ENCODE measurements around the gene CPN2. TPM values are rescaled to one million over a fixed set of nuclear protein-coding genes. Genes with fewer than 3 reads are reported as not detected.

The CPN2 gene
- total RNA-seq, 1 experiment from 2014 or later = 0.08 TPM

DNA sequence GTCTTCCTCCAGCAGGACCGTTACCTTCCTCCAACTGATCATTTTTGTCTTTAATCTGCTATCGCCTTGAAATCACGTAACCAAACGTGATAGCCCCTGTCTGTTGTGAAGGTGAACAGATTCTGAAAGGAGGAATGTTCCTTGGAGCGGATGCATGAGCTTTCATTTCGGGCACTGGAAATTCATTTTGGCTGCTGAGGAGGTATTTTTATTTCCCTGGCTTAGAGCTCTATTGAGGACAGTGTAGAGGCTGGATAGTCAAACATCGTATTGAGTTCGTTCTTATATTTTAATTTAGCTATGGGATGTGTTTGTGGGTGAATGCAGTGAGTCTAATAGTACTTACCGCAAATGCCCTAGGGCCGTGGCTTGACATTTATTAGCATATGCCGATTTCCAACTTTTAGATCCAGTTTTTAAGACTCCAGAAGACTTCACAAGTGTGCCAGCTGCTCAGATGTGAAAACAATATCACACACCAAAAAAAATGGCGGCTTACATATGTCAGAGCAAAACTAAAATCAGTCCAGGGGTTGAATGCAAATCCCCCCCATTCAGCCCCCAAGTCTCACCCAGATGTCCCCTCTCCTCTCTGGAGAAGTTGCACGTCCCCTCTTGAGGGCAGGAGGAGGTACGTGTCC lies 22.1 kb downstream of the CPN2 start:
- Histone ChIP-seq H3K9me3 (ENCODE audit: control insufficient read depth, insufficient read depth, low read depth, low read length) (no peaks in the 10 kb centered on the region), H3K27me3 (ENCODE audit: control insufficient read depth, insufficient read depth, low read length) (no peaks in the 10 kb centered on the region), H3K4me1 (ENCODE audit: control insufficient read depth, insufficient read depth, low read length) (no peaks in the 10 kb centered on the region; the same call in 1 of the 2 replicates), H3K27ac (ENCODE audit: low read length) (no peak overlapping the region), H3K4me3 (ENCODE audit: low read depth in 2 of 2, low read length in 2 of 2) (no peak overlapping the region), H3K36me3 (ENCODE audit: control insufficient read depth, insufficient read depth, low read length) (no peaks in the 10 kb centered on the region)
- in situ Hi-C loops (cut with HindIII; ENCODE audit: low pct_unique_long_range_greater_than_20kb, low sequenced_read_pairs) (no loop called here), intact Hi-C loops (cut with micrococcal nuclease; ENCODE audit: unreplicated experiment) (no loop called here)
- POLR2A ChIA-PET = interaction anchor here (0.6 kb wide), 3 partner anchors 193 to 559 kb away, joined by 3 to 11 read pairs (median 9); partner anchors contain the start of gene HES1
- DNase-seq (ENCODE audit: low read depth, low spot score) (no peak), ATAC-seq (no peak)
- CTCF ChIA-PET = no interaction called here
- BruUV-seq (replicated peaks) = no TSS peak
- no peak for TF ChIP-seq POLR2AphosphoS5 (IDR thresholded peaks at IDR 0.05; ENCODE audit: low read depth, low read length)
- TF ChIP-seq SIN3A (IDR thresholded peaks at IDR 0.05; ENCODE audit: borderline replicate concordance, insufficient read depth, low read depth, low read length) = no peak

DNA sequence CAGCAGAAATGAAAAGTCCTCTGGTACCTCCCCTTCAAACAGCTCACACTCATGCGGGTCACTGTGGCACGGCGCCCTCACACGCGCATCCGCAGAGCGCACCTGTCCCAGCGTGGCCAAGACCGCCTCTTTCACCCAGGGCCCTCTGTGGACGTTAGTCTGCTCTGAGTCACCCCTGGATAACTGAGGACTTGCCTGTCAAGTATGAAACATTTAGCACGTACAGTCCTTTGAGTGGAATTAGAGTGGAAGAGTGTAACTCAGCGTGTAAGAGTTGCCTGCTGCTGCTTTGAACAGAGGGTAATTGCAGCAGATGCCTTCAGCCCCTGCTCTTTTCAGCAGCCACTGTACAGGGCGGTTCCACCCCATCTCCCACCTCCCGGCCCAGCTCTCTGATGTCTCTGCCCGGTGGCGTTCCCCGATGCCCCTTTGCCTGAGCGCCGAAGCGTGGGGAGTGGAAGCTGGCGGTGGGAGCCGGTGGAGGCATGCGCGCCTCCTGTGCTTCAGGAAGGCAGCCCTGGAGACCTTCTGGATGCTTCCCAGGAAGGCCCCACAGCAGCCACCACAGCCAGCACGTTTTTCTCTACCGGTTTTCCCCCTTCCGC lies 23.0 kb downstream of the CPN2 start:
- DNase-seq (ENCODE audit: low read depth, low spot score) (no peak), ATAC-seq (peak; percentile 40)
- POLR2A ChIA-PET = interaction anchor here (0.6 kb wide), 3 partner anchors 186 to 269 kb away, joined by 3 to 9 read pairs (median 3); partner anchors contain the start of gene HES1
- no TSS peak for BruUV-seq (replicated peaks)
- Histone ChIP-seq H3K27me3 (ENCODE audit: control insufficient read depth, insufficient read depth, low read length) (no peaks in the 10 kb centered on the region), H3K27ac (ENCODE audit: low read length) (peak overlapping the region; percentile 3; the same call in 1 of the 2 replicates), H3K36me3 (ENCODE audit: control insufficient read depth, insufficient read depth, low read length) (no peaks in the 10 kb centered on the region), H3K4me3 (ENCODE audit: low read depth in 2 of 2, low read length in 2 of 2) (no peak overlapping the region), H3K4me1 (ENCODE audit: control insufficient read depth, insufficient read depth, low read length) (peaks cover 5% of the 10 kb centered on the region; the same call in 1 of the 2 replicates), H3K9me3 (ENCODE audit: control insufficient read depth, insufficient read depth, low read depth, low read length) (no peaks in the 10 kb centered on the region)
- intact Hi-C loops (cut with micrococcal nuclease; ENCODE audit: unreplicated experiment) (no loop called here), in situ Hi-C loops (cut with HindIII; ENCODE audit: low pct_unique_long_range_greater_than_20kb, low sequenced_read_pairs) (no loop called here)
- CTCF ChIA-PET = interaction anchor here (0.5 kb wide), 1 partner anchor 451 kb away, joined by 16 read pairs; no protein-coding TSS in a partner anchor
- TF ChIP-seq, protein P1, sequence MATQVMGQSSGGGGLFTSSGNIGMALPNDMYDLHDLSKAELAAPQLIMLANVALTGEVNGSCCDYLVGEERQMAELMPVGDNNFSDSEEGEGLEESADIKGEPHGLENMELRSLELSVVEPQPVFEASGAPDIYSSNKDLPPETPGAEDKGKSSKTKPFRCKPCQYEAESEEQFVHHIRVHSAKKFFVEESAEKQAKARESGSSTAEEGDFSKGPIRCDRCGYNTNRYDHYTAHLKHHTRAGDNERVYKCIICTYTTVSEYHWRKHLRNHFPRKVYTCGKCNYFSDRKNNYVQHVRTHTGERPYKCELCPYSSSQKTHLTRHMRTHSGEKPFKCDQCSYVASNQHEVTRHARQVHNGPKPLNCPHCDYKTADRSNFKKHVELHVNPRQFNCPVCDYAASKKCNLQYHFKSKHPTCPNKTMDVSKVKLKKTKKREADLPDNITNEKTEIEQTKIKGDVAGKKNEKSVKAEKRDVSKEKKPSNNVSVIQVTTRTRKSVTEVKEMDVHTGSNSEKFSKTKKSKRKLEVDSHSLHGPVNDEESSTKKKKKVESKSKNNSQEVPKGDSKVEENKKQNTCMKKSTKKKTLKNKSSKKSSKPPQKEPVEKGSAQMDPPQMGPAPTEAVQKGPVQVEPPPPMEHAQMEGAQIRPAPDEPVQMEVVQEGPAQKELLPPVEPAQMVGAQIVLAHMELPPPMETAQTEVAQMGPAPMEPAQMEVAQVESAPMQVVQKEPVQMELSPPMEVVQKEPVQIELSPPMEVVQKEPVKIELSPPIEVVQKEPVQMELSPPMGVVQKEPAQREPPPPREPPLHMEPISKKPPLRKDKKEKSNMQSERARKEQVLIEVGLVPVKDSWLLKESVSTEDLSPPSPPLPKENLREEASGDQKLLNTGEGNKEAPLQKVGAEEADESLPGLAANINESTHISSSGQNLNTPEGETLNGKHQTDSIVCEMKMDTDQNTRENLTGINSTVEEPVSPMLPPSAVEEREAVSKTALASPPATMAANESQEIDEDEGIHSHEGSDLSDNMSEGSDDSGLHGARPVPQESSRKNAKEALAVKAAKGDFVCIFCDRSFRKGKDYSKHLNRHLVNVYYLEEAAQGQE (IDR thresholded peaks at IDR 0.05; ENCODE audit: insufficient read depth in 1 of 2, low read depth in 2 of 2, low read length in 1 of 2) = no peak
- no peak for TF ChIP-seq POLR2AphosphoS5 (IDR thresholded peaks at IDR 0.05; ENCODE audit: low read depth, low read length)
- TF ChIP-seq TCF7L2 (IDR thresholded peaks at IDR 0.05; ENCODE audit: low read depth, low read length) = peak; percentile 34; the same call in 1 of the 2 replicates
- TF ChIP-seq, protein P2, sequence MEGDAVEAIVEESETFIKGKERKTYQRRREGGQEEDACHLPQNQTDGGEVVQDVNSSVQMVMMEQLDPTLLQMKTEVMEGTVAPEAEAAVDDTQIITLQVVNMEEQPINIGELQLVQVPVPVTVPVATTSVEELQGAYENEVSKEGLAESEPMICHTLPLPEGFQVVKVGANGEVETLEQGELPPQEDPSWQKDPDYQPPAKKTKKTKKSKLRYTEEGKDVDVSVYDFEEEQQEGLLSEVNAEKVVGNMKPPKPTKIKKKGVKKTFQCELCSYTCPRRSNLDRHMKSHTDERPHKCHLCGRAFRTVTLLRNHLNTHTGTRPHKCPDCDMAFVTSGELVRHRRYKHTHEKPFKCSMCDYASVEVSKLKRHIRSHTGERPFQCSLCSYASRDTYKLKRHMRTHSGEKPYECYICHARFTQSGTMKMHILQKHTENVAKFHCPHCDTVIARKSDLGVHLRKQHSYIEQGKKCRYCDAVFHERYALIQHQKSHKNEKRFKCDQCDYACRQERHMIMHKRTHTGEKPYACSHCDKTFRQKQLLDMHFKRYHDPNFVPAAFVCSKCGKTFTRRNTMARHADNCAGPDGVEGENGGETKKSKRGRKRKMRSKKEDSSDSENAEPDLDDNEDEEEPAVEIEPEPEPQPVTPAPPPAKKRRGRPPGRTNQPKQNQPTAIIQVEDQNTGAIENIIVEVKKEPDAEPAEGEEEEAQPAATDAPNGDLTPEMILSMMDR (IDR thresholded peaks at IDR 0.05) = no peak

Measured in Panc1 (cell line).